GM19351 (cell line): ENCODE measurements around the gene MRPL17.

Source experiments
- ATAC-seq: cut with Tn5 transposase; IDR thresholded peaks from one replicate; pipeline ENCODE4 v1.9.1; 2021; ENCODE audit warnings: mild to moderate bottlenecking, moderate library complexity; ENCODE audit not compliant: unreplicated experiment

MRPL17 gene

DNA sequence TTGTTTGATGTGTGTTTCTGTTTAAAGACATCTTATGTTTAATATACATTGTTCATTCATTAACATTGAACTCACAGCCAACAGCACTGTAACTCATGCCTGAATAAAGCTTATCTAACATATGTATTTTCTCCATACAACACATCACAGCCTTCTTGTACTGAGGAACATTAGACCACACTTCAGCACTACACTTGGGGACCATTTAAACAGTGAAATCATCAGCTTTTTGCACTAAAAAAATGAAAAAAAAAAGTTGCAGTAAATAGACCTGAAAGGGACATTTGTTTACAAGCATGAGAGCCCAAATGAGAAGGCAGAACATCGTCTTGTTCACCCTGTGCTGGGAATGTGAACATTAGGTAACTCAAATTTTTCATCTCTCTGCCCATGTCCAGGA, 48.6 kb downstream of the MRPL17 start:
- ATAC-seq, result no peak

DNA sequence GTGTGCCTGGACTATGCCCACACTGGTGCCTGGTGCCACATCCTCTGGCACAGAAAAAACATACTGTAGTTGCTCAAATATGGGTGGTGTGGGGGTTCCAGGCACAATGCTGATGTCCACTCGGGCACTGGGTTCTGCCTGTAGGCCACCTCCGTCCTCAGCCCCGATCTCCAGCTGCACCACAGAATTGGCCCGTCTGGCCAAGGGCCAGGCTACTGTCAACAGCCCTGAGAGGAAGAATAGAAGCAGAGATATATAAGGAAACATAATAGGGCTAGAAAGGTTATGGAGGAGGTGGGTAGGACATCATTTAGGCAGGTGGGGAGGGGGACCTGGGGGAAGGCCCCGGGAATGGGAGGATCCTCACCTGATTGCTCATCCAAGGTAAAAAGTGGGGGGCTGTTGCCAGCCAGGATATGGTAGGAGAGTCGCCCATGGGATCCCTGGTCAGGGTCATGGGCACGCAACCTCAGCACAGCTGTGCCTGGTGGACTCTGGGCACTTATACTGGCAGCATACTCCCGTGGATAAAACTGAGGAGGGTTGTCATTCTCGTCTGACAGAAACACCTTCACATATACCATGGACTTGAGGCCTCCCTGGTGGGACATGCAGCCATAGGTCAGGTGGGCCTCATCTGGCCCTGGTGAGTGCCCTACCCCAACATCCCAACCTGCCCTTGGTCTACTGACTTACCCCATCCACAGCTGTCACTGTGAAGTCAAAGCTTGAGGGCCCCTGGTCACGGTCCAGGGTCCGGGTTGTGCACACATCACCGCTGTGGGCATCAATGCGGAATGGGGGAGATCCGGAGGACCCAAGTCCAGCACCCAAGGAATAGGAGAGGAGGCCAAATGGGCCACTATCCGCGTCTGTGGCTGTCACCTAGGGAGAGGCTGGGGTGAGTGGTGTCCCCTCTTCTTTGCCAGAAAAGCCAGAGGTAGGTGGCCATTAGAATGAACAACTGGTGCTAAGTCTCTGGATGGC, 49.4 kb downstream of the MRPL17 start:
- no peak for ATAC-seq

DNA sequence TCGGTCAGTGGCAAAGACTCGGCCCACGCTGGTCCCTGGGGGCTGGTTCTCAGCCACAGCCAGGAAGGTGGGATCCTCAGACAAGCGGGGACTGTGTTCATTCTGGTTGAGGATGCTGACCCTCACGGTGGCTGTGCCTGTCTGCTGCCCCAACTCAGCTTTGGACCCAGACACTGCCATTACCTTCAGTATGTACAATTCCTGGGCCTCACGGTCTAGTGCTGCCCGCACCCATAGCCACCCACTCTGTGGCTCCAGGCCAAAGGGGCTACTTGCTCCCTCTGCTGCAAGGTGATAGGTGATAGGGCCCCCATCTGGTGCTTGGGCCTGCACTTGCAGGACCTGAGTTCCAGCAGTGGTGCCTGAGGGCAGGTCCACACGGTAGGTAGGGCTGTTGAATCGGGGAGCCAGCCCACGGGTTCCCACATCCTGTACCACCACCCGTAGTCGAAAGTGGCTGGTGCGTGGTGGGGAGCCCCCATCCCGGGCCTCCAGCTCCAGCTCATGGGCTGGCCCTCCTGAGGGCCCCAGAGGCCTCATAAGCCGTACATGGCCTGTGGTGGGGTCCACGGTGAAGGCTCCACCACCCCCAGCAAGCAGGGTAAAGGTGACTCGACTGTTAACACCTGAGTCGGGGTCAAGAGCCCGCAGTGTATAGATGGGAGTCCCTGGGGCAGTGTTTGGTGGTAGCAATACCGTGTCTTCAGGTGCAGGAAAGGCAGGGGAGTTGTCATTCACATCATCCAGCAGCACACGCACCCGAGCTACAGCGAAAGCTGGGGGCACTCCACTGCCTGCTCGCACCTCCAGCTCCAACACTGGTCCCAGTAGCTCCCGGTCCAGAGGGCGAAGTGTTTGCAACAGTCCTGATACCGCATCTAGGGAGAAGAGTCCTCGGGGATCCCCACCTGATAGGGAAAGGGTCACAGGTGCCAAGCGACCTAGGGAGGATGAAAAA, 50.7 kb downstream of the MRPL17 start:
- ATAC-seq, result no peak

DNA sequence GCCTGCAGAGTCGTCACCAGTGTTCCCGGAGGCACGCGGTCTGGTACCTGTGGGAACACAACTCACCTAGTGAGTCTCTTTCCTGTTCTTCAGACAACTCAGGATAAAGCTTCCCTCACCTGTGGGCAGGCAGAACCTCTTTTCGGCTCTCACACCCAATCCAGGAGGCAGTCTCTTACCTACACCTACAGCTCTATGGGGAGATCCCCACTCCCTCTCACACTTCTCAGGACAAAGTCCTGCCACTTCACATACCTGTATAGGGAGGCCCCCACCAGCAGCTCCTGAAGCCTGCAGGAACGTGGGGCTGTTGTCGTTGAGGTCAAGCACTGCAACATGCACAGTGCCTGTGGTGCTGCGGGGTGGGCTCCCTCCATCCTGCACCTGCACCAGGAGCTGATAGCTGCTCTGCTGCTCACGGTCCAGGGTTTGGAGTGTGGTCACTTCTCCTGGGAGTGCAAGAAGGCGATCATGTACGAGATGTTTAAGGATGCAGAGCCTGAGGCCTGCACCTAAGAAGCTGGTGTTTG, 51.7 kb downstream of the MRPL17 start:
- ATAC-seq, result no peak

DNA sequence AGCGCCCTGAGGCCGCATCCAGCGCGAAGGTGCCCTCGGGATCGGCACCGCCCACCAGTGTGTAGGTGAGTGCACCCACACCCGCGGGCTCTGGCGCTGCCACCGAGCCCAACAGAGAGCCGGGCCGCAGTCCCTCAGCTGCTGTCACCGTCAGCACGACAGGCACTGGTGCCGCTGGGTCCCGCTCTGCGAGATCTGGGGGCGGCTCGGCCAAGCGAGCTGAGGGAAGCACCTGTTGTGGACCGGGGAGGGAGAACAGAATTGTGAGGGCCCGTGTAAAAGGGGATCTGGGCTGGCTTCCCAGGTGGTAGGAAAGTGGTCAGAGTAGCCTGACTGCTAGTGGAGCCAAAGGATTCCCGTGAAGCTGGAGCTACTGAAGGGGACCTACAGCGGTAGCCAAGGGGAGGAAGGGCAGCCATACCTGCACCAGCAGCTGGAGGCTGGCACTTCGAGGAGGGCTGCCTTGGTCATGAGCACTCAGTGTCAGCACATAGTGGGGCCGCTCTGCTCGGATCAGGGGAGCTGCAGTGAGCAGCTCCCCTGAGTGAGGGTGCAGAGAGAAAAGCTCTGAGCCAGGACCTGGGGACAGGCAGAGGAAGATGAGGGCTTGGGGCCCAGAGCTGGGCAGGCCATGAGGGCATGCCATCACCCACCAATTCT, 52.4 kb downstream of the MRPL17 start:
- ATAC-seq, result no peak
